ENCODE data around the gene RIMOC1.
A peak's percentile ranks its signal among the peaks of the same experiment; 100 is the strongest.

Gene RIMOC1

GRCh38 chr5:41906151-41906550, 2.0 kb downstream of the RIMOC1 start:
- Histone ChIP-seq H4K20me1 (ENCODE audit: insufficient read depth, low read length, poor library complexity, severe bottlenecking) (peaks cover 13% of the 10 kb centered on the region), H3K27me3 (ENCODE audit: insufficient read depth, low read length, poor library complexity, severe bottlenecking) (peaks cover 11% of the 10 kb centered on the region), H3K36me3 (ENCODE audit: insufficient read depth, low read length) (peaks cover 14% of the 10 kb centered on the region; the same call in 1 of the 2 replicates), H3K9me2 (replicated peaks; ENCODE audit: low read depth, low read length) (no peaks in the 10 kb centered on the region), H3K4me1 (ENCODE audit: insufficient read depth, low read length, poor library complexity, severe bottlenecking) (peaks cover 41% of the 10 kb centered on the region), H3K9me3 (ENCODE audit: insufficient read depth, low read depth, low read length) (no peaks in the 10 kb centered on the region), H3K4me3 (ENCODE audit: low read length, poor library complexity, severe bottlenecking) (peak overlapping the region; percentile 98), H3K4me2 (ENCODE audit: low read depth, low read length, poor library complexity, severe bottlenecking) (peak overlapping the region; percentile 85), H3K79me2 (ENCODE audit: insufficient read depth, low read length) (peaks cover 39% of the 10 kb centered on the region), H2AFZ (ENCODE audit: low read length) (no peak overlapping the region), H3K9ac (ENCODE audit: low read depth, low read length, poor library complexity, severe bottlenecking) (peak overlapping the region; percentile 92), H3F3A (ENCODE audit: low read depth) (no peaks in the 10 kb centered on the region)
- TF ChIP-seq EZH2phosphoT487 (IDR thresholded peaks at IDR 0.05; ENCODE audit: borderline replicate concordance) (no peak), CTCF (conservative IDR thresholded peaks at IDR 0.05; ENCODE audit: low read length) (no peak)

- Histone ChIP-seq H3K9ac (ENCODE audit: low read depth, low read length, poor library complexity, severe bottlenecking) (peak overlapping the region; percentile 7), H3K36me3 (ENCODE audit: insufficient read depth, low read length) (peaks cover 33% of the 10 kb centered on the region; the same call in 1 of the 2 replicates), H4K20me1 (ENCODE audit: insufficient read depth, low read length, poor library complexity, severe bottlenecking) (peaks cover 13% of the 10 kb centered on the region), H3K9me2 (replicated peaks; ENCODE audit: low read depth, low read length) (no peaks in the 10 kb centered on the region), H3F3A (ENCODE audit: low read depth) (no peaks in the 10 kb centered on the region), H3K4me2 (ENCODE audit: low read depth, low read length, poor library complexity, severe bottlenecking) (peak overlapping the region; percentile 60), H3K4me3 (ENCODE audit: low read length, poor library complexity, severe bottlenecking) (peak overlapping the region; percentile 26), H3K27me3 (ENCODE audit: insufficient read depth, low read length, poor library complexity, severe bottlenecking) (no peaks in the 10 kb centered on the region), H3K9me3 (ENCODE audit: insufficient read depth, low read depth, low read length) (no peaks in the 10 kb centered on the region), H2AFZ (ENCODE audit: low read length) (no peak overlapping the region), H3K4me1 (ENCODE audit: insufficient read depth, low read length, poor library complexity, severe bottlenecking) (peaks cover 41% of the 10 kb centered on the region), H3K79me2 (ENCODE audit: insufficient read depth, low read length) (peaks cover 39% of the 10 kb centered on the region)
- no peak for TF ChIP-seq CTCF (conservative IDR thresholded peaks at IDR 0.05; ENCODE audit: low read length)
- no peak for TF ChIP-seq EZH2phosphoT487 (IDR thresholded peaks at IDR 0.05; ENCODE audit: borderline replicate concordance)
These were observed 4.4 kb downstream of the RIMOC1 start for GRCh38 chr5:41908374-41909079.

GRCh38 chr5:41918105-41918504, 14.0 kb downstream of the RIMOC1 start:
- H2AFZ ChIP-seq (ENCODE audit: low read length): no peak overlapping the region
- no peaks in the 10 kb centered on the region for H3K27me3 ChIP-seq (ENCODE audit: insufficient read depth, low read length, poor library complexity, severe bottlenecking)
- TF ChIP-seq EZH2phosphoT487 (IDR thresholded peaks at IDR 0.05; ENCODE audit: borderline replicate concordance) (no peak), CTCF (conservative IDR thresholded peaks at IDR 0.05; ENCODE audit: low read length) (no peak)
- no peaks in the 10 kb centered on the region for H3F3A ChIP-seq (ENCODE audit: low read depth)
- no peaks in the 10 kb centered on the region for H3K79me2 ChIP-seq (ENCODE audit: insufficient read depth, low read length)
- no peaks in the 10 kb centered on the region for H4K20me1 ChIP-seq (ENCODE audit: insufficient read depth, low read length, poor library complexity, severe bottlenecking)
- no peak overlapping the region for H3K9ac ChIP-seq (ENCODE audit: low read depth, low read length, poor library complexity, severe bottlenecking)
- H3K9me2 ChIP-seq (replicated peaks; ENCODE audit: low read depth, low read length): no peaks in the 10 kb centered on the region
- peaks cover 37% of the 10 kb centered on the region; the same call in 1 of the 2 replicates for H3K36me3 ChIP-seq (ENCODE audit: insufficient read depth, low read length)
- no peak overlapping the region for H3K4me2 ChIP-seq (ENCODE audit: low read depth, low read length, poor library complexity, severe bottlenecking)
- 0 out of 2 replicates have a peak, but pooled peaks cover 2% of the 10 kb centered on the region for H3K9me3 ChIP-seq (ENCODE audit: insufficient read depth, low read depth, low read length)
- no peaks in the 10 kb centered on the region for H3K4me1 ChIP-seq (ENCODE audit: insufficient read depth, low read length, poor library complexity, severe bottlenecking)
- no peak overlapping the region for H3K4me3 ChIP-seq (ENCODE audit: low read length, poor library complexity, severe bottlenecking)

Measured in Loucy (cell line).